A172 (cell line): ENCODE results near the gene CREBBP. TPM values are rescaled to one million over a fixed set of nuclear protein-coding genes. Genes with fewer than 3 reads are reported as not detected.

Experiments
- total RNA-seq: library from RNA; depleted of rRNA; stranded (reverse); fragments of >200 nt; shearing (Covaris generic); gene quantifications from 2 replicates; pipeline ENCODE4 v1.2.3, GENCODE V29; 2014; rRNA removed

Gene CREBBP
- total RNA-seq, 1 experiment from 2014 or later = 11.2 TPM

Other genes with a start within 250 kb of the CREBBP start
- gene DNASE1, start 226.0 kb downstream of the CREBBP start, total RNA-seq = 7.8 and 10.5 TPM in 2 replicates
- gene TRAP1, start 163.2 kb downstream of the CREBBP start, total RNA-seq = 106 and 123 TPM in 2 replicates
- gene ADCY9, start 235.7 kb upstream of the CREBBP start, total RNA-seq = 13.4 and 16.0 TPM in 2 replicates